Neural cell (in vitro differentiated cells): ENCODE results near the gene ADISSP.

Experiments used
- EZH2 ChIP-seq: fragments of 200-600, 300-800 bp; shearing (Covaris generic), sonication (generic); IDR thresholded peaks from 2 replicates; pipeline ENCODE4 v1.6.1; 2014; ENCODE audit warnings: antibody characterized with exemption, low read length, borderline replicate concordance, mild to moderate bottlenecking; ENCODE audit not compliant: insufficient read depth, poor library complexity, severe bottlenecking
- RAD21 ChIP-seq: fragments of 450-650 bp; conservative IDR thresholded peaks from 2 replicates; pipeline ENCODE4 v1.6.1; 2014; ENCODE audit warnings: antibody characterized with exemption, mild to moderate bottlenecking, moderate library complexity
- TF ChIP-seq, protein P1 (sequence below): IDR thresholded peaks from 2 replicates; pipeline ENCODE4 v1.6.1; 2012; ENCODE audit warnings: borderline replicate concordance
- TF ChIP-seq, protein P2 (sequence below): fragments of 450-650 bp; IDR thresholded peaks from 2 replicates; pipeline ENCODE4 v1.5.1; 2014; ENCODE audit warnings: antibody characterized with exemption, mild to moderate bottlenecking, moderate library complexity; ENCODE audit not compliant: poor library complexity, severe bottlenecking

- TF ChIP-seq, protein P1, sequence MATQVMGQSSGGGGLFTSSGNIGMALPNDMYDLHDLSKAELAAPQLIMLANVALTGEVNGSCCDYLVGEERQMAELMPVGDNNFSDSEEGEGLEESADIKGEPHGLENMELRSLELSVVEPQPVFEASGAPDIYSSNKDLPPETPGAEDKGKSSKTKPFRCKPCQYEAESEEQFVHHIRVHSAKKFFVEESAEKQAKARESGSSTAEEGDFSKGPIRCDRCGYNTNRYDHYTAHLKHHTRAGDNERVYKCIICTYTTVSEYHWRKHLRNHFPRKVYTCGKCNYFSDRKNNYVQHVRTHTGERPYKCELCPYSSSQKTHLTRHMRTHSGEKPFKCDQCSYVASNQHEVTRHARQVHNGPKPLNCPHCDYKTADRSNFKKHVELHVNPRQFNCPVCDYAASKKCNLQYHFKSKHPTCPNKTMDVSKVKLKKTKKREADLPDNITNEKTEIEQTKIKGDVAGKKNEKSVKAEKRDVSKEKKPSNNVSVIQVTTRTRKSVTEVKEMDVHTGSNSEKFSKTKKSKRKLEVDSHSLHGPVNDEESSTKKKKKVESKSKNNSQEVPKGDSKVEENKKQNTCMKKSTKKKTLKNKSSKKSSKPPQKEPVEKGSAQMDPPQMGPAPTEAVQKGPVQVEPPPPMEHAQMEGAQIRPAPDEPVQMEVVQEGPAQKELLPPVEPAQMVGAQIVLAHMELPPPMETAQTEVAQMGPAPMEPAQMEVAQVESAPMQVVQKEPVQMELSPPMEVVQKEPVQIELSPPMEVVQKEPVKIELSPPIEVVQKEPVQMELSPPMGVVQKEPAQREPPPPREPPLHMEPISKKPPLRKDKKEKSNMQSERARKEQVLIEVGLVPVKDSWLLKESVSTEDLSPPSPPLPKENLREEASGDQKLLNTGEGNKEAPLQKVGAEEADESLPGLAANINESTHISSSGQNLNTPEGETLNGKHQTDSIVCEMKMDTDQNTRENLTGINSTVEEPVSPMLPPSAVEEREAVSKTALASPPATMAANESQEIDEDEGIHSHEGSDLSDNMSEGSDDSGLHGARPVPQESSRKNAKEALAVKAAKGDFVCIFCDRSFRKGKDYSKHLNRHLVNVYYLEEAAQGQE: no peak
- TF ChIP-seq RAD21: no peak
- TF ChIP-seq, protein P2, sequence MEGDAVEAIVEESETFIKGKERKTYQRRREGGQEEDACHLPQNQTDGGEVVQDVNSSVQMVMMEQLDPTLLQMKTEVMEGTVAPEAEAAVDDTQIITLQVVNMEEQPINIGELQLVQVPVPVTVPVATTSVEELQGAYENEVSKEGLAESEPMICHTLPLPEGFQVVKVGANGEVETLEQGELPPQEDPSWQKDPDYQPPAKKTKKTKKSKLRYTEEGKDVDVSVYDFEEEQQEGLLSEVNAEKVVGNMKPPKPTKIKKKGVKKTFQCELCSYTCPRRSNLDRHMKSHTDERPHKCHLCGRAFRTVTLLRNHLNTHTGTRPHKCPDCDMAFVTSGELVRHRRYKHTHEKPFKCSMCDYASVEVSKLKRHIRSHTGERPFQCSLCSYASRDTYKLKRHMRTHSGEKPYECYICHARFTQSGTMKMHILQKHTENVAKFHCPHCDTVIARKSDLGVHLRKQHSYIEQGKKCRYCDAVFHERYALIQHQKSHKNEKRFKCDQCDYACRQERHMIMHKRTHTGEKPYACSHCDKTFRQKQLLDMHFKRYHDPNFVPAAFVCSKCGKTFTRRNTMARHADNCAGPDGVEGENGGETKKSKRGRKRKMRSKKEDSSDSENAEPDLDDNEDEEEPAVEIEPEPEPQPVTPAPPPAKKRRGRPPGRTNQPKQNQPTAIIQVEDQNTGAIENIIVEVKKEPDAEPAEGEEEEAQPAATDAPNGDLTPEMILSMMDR: no peak
- TF ChIP-seq EZH2: no peak
These were observed 63.5 kb downstream of the ADISSP start for GRCh38 chr20:3704087-3704486.
